Ureter (tissue), 1 donor: ENCODE results near the gene DCTN2. TPM values are rescaled to one million over a fixed set of nuclear protein-coding genes. Genes with fewer than 3 reads are reported as not detected.

Source experiments
- DNase-seq: peaks from one replicate; pipeline ENCODE4 v3.0.0-alpha.2; 2020; ENCODE audit warnings: low spot score
- total RNA-seq: library from RNA; stranded (reverse); gene quantifications from one replicate; pipeline ENCODE4 v1.2.4, GENCODE V29; 2023
- donor health status: DM: yes; HTN: yes; CAD: no.

The DCTN2 gene
- total RNA-seq, 1 donor from 2014 or later: 104 TPM

DNA sequence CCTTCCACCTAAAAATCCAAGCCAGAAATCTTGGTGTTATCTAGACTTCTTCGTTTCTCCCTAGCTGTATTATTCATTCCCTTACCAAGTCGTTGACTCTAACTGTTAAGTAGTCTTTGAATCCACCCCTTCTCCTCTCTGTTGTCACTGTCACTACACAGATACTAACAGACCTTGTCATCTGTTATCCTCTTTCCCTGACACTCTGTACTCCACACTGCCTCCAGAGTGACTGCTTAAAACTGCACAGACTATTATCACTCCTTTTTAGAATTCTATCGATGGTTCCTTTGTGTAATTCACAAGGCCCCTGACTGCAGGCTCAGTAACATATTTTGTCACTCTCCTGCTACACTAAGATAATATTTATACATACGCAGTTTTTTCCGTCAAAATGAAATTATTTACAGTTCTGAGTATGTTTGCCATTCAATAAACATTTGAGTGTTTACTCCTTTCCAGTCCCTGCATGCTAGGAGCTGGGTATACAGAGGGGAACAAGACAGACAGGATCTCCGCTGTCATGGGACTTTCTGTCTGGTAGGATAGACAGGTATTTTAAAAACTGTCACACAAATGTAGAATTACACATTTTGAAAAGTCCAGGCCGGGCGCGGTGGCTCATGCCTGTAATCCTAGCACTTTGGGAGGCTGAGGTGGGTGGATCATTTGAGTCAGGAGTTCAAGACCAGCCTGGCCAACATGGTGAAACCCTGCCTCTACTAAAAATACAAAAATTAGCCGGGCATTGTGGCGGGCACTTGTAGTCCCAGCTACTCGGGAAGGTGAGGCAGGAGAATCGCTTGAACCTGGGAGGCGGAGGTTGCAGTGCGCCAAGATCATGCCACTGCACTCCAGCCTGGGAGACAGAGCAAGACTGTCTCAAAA is 55.4 kb downstream of the DCTN2 start:
- no peak for DNase-seq

DNA sequence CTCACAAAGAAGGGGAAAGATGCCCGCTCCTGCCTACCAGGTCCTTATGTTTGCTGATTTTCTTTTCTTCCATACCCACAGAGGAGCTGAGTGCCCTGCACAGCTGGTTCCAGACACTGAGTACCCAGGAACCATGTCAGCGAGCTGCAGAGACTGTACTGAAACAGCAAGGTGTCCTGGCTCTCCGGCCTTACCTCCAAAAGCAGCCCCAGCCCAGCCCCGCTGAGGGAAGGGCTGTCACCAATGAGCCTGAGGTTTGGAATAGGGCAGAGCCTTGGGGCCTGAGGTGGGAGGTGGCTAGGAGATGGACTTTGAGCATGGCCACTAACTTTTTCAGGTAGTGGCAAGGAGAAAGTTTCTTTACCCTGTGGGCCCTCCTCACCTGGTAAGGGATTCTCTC is 56.9 kb downstream of the DCTN2 start:
- DNase-seq: no peak

DNA sequence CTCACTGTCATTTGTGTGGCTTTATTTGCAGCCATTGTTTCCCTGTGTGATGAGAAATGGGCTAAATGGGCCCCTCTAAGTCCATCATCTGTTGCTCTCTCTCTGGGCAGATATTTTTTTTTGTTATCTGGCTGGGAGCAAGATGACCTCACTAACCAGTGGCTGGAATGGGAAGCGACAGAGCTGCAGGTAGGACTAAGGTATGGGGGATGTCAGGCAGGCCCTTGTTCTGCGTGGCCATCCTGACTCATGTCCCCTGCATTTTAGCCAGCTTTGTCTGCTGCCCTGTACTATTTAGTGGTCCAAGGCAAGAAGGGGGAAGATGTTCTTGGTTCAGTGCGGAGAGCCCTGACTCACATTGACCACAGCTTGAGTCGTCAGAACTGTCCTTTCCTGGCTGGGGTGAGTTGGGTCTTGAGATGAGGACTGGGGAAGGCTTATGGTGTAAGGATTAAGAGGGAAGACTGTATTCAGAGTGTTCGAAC is 57.8 kb downstream of the DCTN2 start:
- DNase-seq: no peak

DNA sequence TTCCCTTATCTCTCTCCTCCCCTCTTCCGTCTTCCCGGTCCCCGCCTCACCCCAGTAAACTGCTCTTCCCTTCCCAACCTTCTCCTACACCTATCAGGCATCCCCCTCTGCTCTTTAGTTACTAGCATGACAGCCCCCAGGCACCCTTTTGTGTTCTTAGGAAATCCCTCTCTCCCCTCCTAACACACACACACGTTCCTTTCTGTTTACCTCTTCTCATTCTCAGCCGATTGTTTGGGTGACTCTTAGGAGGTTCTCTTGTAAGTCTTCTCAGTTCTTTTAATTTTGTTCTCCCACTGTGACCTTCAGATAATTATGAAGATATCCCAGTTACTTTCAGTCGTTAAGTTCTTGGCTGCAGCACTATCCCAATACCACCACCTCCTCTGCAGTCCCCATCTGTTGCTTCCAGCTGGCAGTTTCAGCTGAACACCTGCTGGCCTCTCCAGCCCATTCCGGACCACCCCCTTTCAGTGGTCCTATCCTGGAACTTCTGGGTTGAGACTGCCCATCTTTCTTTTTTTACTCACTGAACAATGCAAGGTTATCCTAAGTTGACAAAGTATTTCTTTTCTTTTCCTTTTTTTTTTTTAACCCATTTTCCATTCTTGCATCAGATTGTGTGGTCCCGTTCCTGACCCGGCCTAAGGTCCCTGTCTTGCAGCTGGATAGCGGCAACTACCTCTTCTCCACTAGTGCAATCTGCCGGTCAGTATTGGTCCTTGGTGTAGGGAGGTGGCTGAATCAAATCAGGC is 58.4 kb downstream of the DCTN2 start:
- no peak for DNase-seq

- peak; percentile 95 for DNase-seq
Measured at GRCh38 chr12:57487597-57488401, 59.2 kb downstream of the DCTN2 start, which contains the start of gene MARS1. Gene MARS1, plus strand, starts transcription at chr12:57488068. Its CDS starts 23 bp downstream, at chr12:57488091.

DNA sequence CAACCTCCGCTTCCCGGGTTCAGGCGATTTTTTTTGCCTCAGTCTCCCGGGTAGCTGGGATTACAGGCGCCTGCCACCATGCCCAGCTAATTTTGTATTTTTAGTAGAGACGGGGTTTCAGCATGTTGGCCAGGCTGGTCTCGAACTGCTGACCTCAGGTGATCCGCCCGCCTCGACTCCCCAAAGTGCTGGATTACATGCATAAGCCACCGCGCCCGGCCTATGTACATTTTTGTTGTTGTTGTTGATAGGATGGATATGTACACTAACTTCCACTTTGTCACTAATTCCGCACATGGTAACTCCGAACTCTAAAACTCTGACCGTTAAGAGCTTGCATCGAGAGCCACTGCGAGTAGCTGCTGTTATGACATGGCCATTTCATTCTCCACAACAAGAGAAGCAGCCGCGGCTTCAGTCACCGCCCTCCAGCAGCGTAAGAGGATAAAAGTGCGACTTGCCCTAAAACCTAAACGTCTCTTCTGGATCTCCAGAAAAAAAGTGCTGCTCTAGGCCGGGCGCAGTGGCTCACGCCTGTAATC is 59.9 kb downstream of the DCTN2 start:
- no peak for DNase-seq

GRCh38 chr12:57485695-57486094 is 61.3 kb downstream of the DCTN2 start:
- no peak for DNase-seq

DNA sequence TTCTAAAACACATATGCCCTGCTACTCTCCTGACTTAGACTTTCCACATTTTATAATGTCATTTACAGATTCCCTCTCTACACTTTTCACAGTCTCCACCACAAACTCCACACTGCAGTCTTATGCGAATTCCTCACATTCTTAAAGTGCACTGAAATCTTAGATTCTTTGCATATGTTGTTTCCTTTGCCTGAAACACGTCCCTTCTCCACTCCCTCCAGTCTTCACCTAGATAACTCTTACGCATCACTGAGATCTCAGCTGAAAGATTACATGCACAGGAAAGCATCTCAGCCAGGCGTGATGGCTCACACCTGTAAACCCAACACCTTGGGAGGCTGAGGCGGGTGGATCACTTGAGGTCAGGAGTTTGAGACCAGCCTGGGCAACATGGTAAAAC is 63.5 kb downstream of the DCTN2 start:
- no peak for DNase-seq

DNA sequence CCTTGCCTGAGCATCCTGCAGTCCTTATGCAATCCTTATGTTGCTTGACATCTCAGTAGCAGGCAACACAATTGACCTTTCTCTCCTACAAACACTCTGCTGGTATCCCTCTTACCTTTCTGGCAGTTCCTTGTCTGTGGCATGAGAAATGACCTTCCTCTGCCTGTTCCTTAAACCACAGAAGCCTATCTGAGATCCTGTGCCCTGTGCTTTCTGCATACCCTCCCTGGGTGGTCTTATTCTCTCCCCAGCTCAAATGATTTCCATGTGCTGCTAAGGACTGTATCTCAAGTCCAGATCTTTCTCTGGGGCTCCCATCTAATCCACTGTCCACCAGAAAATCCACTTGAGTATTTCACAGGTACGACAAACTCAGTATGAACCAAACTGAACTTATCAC is 65.3 kb downstream of the DCTN2 start:
- no peak for DNase-seq

Other genes starting within 250 kb of the DCTN2 start
- gene R3HDM2, start 116.1 kb downstream of the DCTN2 start, total RNA-seq: 75.3 TPM
- not detected for gene INHBC, start 112.4 kb downstream of the DCTN2 start, total RNA-seq
- 0.23 TPM for gene INHBE, start 91.9 kb downstream of the DCTN2 start, total RNA-seq
- 4.2 TPM for gene GLI1, start 87.4 kb downstream of the DCTN2 start, total RNA-seq
- gene ARHGAP9, start 67.3 kb downstream of the DCTN2 start, total RNA-seq: 10.0 TPM
- gene MARS1, start 59.1 kb downstream of the DCTN2 start, total RNA-seq: 327 TPM
- 30.8 TPM for gene DDIT3, start 26.7 kb downstream of the DCTN2 start, total RNA-seq
- gene MBD6, start 24.4 kb downstream of the DCTN2 start, total RNA-seq: 177 TPM
- 0.99 TPM for gene KIF5A, start 2.9 kb upstream of the DCTN2 start, total RNA-seq
- gene PIP4K2C, start 44.0 kb upstream of the DCTN2 start, total RNA-seq: 48.0 TPM
- 40.0 TPM for gene DTX3, start 57.6 kb upstream of the DCTN2 start, total RNA-seq
- 41.5 TPM for gene ARHGEF25, start 64.2 kb upstream of the DCTN2 start, total RNA-seq
- gene B4GALNT1, start 86.0 kb upstream of the DCTN2 start, total RNA-seq: 3.3 TPM
- 201 TPM for gene OS9, start 146.9 kb upstream of the DCTN2 start, total RNA-seq
- 2.8 TPM for gene AGAP2, start 191.6 kb upstream of the DCTN2 start, total RNA-seq
- 45.6 TPM for gene TSPAN31, start 197.8 kb upstream of the DCTN2 start, total RNA-seq
- gene CDK4, start 205.1 kb upstream of the DCTN2 start, total RNA-seq: 86.5 TPM
- gene MARCHF9, start 207.9 kb upstream of the DCTN2 start, total RNA-seq: 12.1 TPM
- 1.6 TPM for gene CYP27B1, start 219.9 kb upstream of the DCTN2 start, total RNA-seq
- 50.1 TPM for gene METTL1, start 224.9 kb upstream of the DCTN2 start, total RNA-seq
- 9.8 TPM for gene EEF1AKMT3, start 225.4 kb upstream of the DCTN2 start, total RNA-seq
- gene TSFM, start 235.6 kb upstream of the DCTN2 start, total RNA-seq: 32.9 TPM